Mesenchymal stem cell (in vitro differentiated cells and primary cell): ENCODE measurements around the gene POLR2L.

Source experiments
- DNase-seq: peaks from one replicate; pipeline ENCODE4 v3.0.0-alpha.2; 2013
- H2AFZ ChIP-seq: one replicate; pipeline ENCODE4 v1.6.1; 2013; ENCODE audit warnings: low read depth, mild to moderate bottlenecking, control low read depth, inconsistent platforms, low read length, moderate library complexity
- H2AK5ac ChIP-seq: 2 replicates; pipeline ENCODE4 v1.6.1; 2013; ENCODE audit warnings: low read length, moderate library complexity, mild to moderate bottlenecking, inconsistent platforms; ENCODE audit not compliant: severe bottlenecking
- H2BK120ac ChIP-seq: one replicate; pipeline ENCODE4 v1.6.1; 2013; ENCODE audit warnings: low read depth, mild to moderate bottlenecking, inconsistent platforms, low read length, moderate library complexity
- H2BK12ac ChIP-seq, 2 experiments: one replicate each; pipeline ENCODE4 v1.6.1; 2013; ENCODE audit warnings: inconsistent platforms in 2 of 2, low read length in 2 of 2, mild to moderate bottlenecking in 2 of 2, moderate library complexity in 2 of 2, control low read depth in 1 of 2
- H2BK15ac ChIP-seq: one replicate; pipeline ENCODE4 v1.6.1; 2013; ENCODE audit warnings: mild to moderate bottlenecking, low read depth, inconsistent platforms; ENCODE audit not compliant: poor library complexity, severe bottlenecking
- H2BK5ac ChIP-seq: 2 replicates; pipeline ENCODE4 v1.6.1; 2013; ENCODE audit warnings: low read depth, mild to moderate bottlenecking, low read length, control low read depth, inconsistent platforms; ENCODE audit not compliant: poor library complexity, severe bottlenecking
- H3K14ac ChIP-seq, 2 experiments: one replicate each; pipeline ENCODE4 v1.6.1; 2013; ENCODE audit warnings: inconsistent platforms in 2 of 2, low read length in 2 of 2, control low read depth in 1 of 2, mild to moderate bottlenecking in 1 of 2, moderate library complexity in 1 of 2
- H3K18ac ChIP-seq, 2 experiments: one replicate each; pipeline ENCODE4 v1.6.1; 2013; ENCODE audit warnings: inconsistent platforms in 2 of 2, low read length in 2 of 2, control low read depth in 1 of 2, low read depth in 1 of 2, mild to moderate bottlenecking in 1 of 2
- H3K23ac ChIP-seq, 2 experiments: one replicate each; pipeline ENCODE4 v1.6.1; 2013; ENCODE audit warnings: inconsistent platforms in 2 of 2, low read length in 2 of 2, mild to moderate bottlenecking in 2 of 2, moderate library complexity in 2 of 2, control low read depth in 1 of 2
- H3K27ac ChIP-seq: 2 replicates; pipeline ENCODE4 v1.5.1; 2013; ENCODE audit warnings: mild to moderate bottlenecking, moderate library complexity, low read length, control low read depth, inconsistent platforms; ENCODE audit not compliant: poor library complexity, severe bottlenecking
- H3K27me3 ChIP-seq, 2 experiments: 2 replicates each; pipeline versions ENCODE4 v1.6.1 to v1.7.0; 2013; ENCODE audit warnings: low read length in 2 of 2, mild to moderate bottlenecking in 2 of 2, moderate library complexity in 2 of 2, control low read depth in 1 of 2, inconsistent platforms in 1 of 2; ENCODE audit not compliant: control insufficient read depth in 1 of 2, insufficient read depth in 1 of 2
- H3K36me3 ChIP-seq, 2 experiments: 2 replicates each; pipeline versions ENCODE4 v1.6.1 to v1.7.0; 2013; ENCODE audit warnings: low read length in 2 of 2, control low read depth in 1 of 2, inconsistent platforms in 1 of 2, low read depth in 1 of 2, mild to moderate bottlenecking in 1 of 2; ENCODE audit not compliant: insufficient read depth in 2 of 2, control insufficient read depth in 1 of 2
- H3K4ac ChIP-seq, 2 experiments: one replicate each; pipeline ENCODE4 v1.6.1; 2013; ENCODE audit warnings: inconsistent platforms in 2 of 2, low read length in 2 of 2, mild to moderate bottlenecking in 2 of 2, moderate library complexity in 2 of 2, control low read depth in 1 of 2, low read depth in 1 of 2
- H3K4me1 ChIP-seq: 2 replicates; pipeline ENCODE4 v1.6.1; 2013; ENCODE audit warnings: low read depth, low read length, control low read depth; ENCODE audit not compliant: control insufficient read depth, insufficient read depth
- H3K4me2 ChIP-seq: 2 replicates; pipeline ENCODE4 v1.6.1; 2013; ENCODE audit warnings: low read length, mild to moderate bottlenecking, inconsistent platforms; ENCODE audit not compliant: poor library complexity, severe bottlenecking
- H3K4me3 ChIP-seq, 2 experiments: 2 replicates each; pipeline versions ENCODE4 v1.5.1 to v1.7.0; 2013; ENCODE audit warnings: low read length in 2 of 2, mild to moderate bottlenecking in 2 of 2, control low read depth in 1 of 2, low read depth in 1 of 2; ENCODE audit not compliant: insufficient read depth in 1 of 2
- H3K79me1 ChIP-seq: replicated peaks from 2 replicates; pipeline ENCODE4 v1.6.1; 2013; ENCODE audit warnings: mild to moderate bottlenecking, control low read depth, low read length, inconsistent platforms; ENCODE audit not compliant: poor library complexity, severe bottlenecking
- H3K9ac ChIP-seq: 2 replicates; pipeline ENCODE4 v1.7.0; 2013; ENCODE audit warnings: mild to moderate bottlenecking, low read length, moderate library complexity
- H3K9me3 ChIP-seq: 2 replicates; pipeline ENCODE4 v1.7.0; 2013; ENCODE audit warnings: mild to moderate bottlenecking, low read length; ENCODE audit not compliant: control insufficient read depth
- H4K8ac ChIP-seq: one replicate; pipeline ENCODE4 v1.6.1; 2013; ENCODE audit warnings: inconsistent platforms, mild to moderate bottlenecking, low read length, moderate library complexity
- H4K91ac ChIP-seq: one replicate; pipeline ENCODE4 v1.6.1; 2013; ENCODE audit warnings: mild to moderate bottlenecking, low read length, inconsistent platforms
- WGBS: methylation state at CpG from one replicate; pipeline ENCODE4 v1.1.7; 2013; ENCODE audit warnings: mixed read lengths; 5-methylcytosine and 5-hydroxymethylcytosine counted together

The POLR2L gene

GRCh38 chr11:811446-812245 is 30.7 kb downstream of the POLR2L start:
- Histone ChIP-seq H2AFZ (no peak overlapping the region), H3K18ac (no peak overlapping the region), H2AK5ac (peak overlapping the region; percentile 30), H2BK5ac (no peak overlapping the region), H3K4me3 (peak overlapping the region in 1 of 2 experiments; percentile 83), H2BK120ac (no peak overlapping the region), H3K36me3 (peaks cover 30 to 48% of the 10 kb centered on the region in 2 experiments), H3K9me3 (no peaks in the 10 kb centered on the region), H2BK15ac (no peak overlapping the region), H4K8ac (peak overlapping the region; percentile 31), H3K27me3 (no peaks in the 10 kb centered on the region), H2BK12ac (no peak overlapping the region), H3K9ac (peak overlapping the region; percentile 90), H3K23ac (no peak overlapping the region), H3K79me1 (peaks cover 12% of the 10 kb centered on the region), H3K4me2 (peak overlapping the region; percentile 67), H4K91ac (no peak overlapping the region), H3K4ac (no peak overlapping the region), H3K4me1 (peaks cover 21% of the 10 kb centered on the region), H3K14ac (no peak overlapping the region), H3K27ac (no peak overlapping the region)
- 85% methylated on average over 14 of the region's 14 CpGs for WGBS
- DNase-seq, result peak; percentile 38

- H3K4ac ChIP-seq, result peak overlapping the region; percentile 79 to 83
- H3K14ac ChIP-seq, result peak overlapping the region in 1 of 2 experiments; percentile 5
- H3K9ac ChIP-seq, result peak overlapping the region; percentile 90
- peak overlapping the region; percentile 67 for H3K4me2 ChIP-seq
- H3K79me1 ChIP-seq, result peaks cover 12% of the 10 kb centered on the region
- peak overlapping the region; percentile 75 to 81 for H3K18ac ChIP-seq
- whole genome bisulfite sequencing, result under 1% methylated on average over 35 of the region's 55 CpGs
- peak overlapping the region in 1 of 2 experiments; percentile 86 for H3K23ac ChIP-seq
- H3K9me3 ChIP-seq, result no peaks in the 10 kb centered on the region
- no peak overlapping the region for H2BK5ac ChIP-seq
- H2AK5ac ChIP-seq, result peak overlapping the region; percentile 57
- peak overlapping the region; percentile 83 to 90 for H3K4me3 ChIP-seq
- no peak overlapping the region for H2AFZ ChIP-seq
- no peak for DNase-seq
- H3K36me3 ChIP-seq, result peaks cover 30 to 35% of the 10 kb centered on the region in 2 experiments
- no peaks in the 10 kb centered on the region for H3K27me3 ChIP-seq
- peak overlapping the region; percentile 12 for H2BK15ac ChIP-seq
- no peak overlapping the region for H3K27ac ChIP-seq
- no peak overlapping the region for H2BK120ac ChIP-seq
- H4K91ac ChIP-seq, result peak overlapping the region; percentile 78
- no peak overlapping the region for H4K8ac ChIP-seq
- H3K4me1 ChIP-seq, result peaks cover 25% of the 10 kb centered on the region
- no peak overlapping the region for H2BK12ac ChIP-seq
These were observed 32.2 kb downstream of the POLR2L start for GRCh38 chr11:810040-810567.

- Histone ChIP-seq H2AFZ (peak within 1 kb of the TSS; percentile 84), H3K18ac (peak within 1 kb of the TSS; percentile 94 to 97)
- under 1% methylated on average over 69 of the region's 81 CpGs for WGBS
These were observed 32.9 kb downstream of the POLR2L start, which contains the start of gene RPLP2 for GRCh38 chr11:809287-810039. RPLP2 (plus strand) TSS chr11:809967; CDS start chr11:810235, 268 bp downstream.

More at GRCh38 chr11:809287-810039, 32.9 kb downstream of the POLR2L start, which contains the start of gene RPLP2:
- H2BK15ac ChIP-seq, result peak within 1 kb of the TSS; percentile 12
- peak within 1 kb of the TSS; percentile 65 for H2BK120ac ChIP-seq
- no peaks in the 10 kb centered on the region for H3K27me3 ChIP-seq
- H2BK12ac ChIP-seq, result peak within 1 kb of the TSS in 1 of 2 experiments; percentile 60
- H3K4ac ChIP-seq, result peak within 1 kb of the TSS; percentile 79 to 92
- H4K8ac ChIP-seq, result peak within 1 kb of the TSS; percentile 93
- H3K4me1 ChIP-seq, result peaks cover 29% of the 10 kb centered on the region
- peaks cover 30% of the 10 kb centered on the region in 2 experiments for H3K36me3 ChIP-seq
- peak; percentile 98 for DNase-seq
- peak within 1 kb of the TSS; percentile 90 for H3K27ac ChIP-seq
- H3K9ac ChIP-seq, result peak within 1 kb of the TSS; percentile 90
- no peaks in the 10 kb centered on the region for H3K9me3 ChIP-seq
- peak within 1 kb of the TSS; percentile 67 for H3K4me2 ChIP-seq
- H3K14ac ChIP-seq, result peak within 1 kb of the TSS in 1 of 2 experiments; percentile 99
- peak within 1 kb of the TSS in 1 of 2 experiments; percentile 86 for H3K23ac ChIP-seq
- H4K91ac ChIP-seq, result peak within 1 kb of the TSS; percentile 96
- peaks cover 15% of the 10 kb centered on the region for H3K79me1 ChIP-seq
- H2AK5ac ChIP-seq, result peak within 1 kb of the TSS; percentile 57
- H3K4me3 ChIP-seq, result peak within 1 kb of the TSS; percentile 83 to 90
- H2BK5ac ChIP-seq, result peak within 1 kb of the TSS; percentile 79
